HL-60/S4 (cell line): ENCODE measurements around the gene EHMT2.
"Not testable (repeated sequence)": the region's sequence is repeated elsewhere in the genome, so short reads cannot be mapped to it uniquely, and the experiment has no call there.

Experiments
- in situ Hi-C: fragments of 300-500 bp; cut with MboI; formaldehyde crosslinking; loops from 2 replicates; pipeline ENCODE4 v1.14.3; 2022; ENCODE audit warnings: low sequenced_read_pairs

EHMT2 gene

DNA sequence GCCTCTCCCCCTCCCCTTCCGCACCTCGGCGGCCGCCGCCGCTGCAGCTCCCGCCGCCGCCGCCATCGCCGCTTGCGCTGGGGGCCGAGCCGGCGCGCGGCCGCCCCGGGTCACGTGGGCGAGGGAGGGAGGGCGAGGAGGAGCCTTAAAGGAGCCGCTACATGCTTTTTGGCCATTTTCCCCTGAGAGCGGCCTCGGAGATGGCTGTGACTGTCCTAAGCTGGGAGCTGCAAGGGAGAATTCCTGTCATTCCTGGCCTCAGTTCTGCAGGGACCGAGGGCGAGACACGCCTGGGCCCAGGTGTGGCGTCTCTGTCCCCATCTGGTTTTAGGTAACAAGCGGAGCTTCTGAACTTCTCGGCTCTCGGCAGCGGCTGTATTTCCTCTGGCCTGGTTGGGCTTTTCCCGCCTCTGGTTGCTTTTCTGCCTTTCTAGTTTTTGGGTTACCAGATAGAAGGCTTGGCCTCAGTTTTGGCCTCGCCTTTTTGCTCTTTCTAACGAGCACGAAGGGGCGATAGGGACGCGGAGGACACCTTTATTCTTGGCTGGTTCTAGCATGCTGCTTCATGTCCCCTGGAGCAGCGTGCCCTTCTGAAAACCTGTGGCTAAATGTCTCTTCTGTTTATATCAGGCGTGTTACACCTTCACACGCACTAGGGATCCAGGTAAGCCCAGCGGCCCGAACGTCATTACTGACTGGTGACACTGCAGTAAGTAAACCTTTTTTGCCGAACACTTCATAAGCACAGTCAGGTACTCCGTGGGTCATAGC is at the start of gene EHMT2:
Gene EHMT2 (minus strand): TSS at position 87 of the 771 bp plus-strand sequence. CDS start 21 bp downstream, at position 66.
- in situ Hi-C loops: no loop called here

DNA sequence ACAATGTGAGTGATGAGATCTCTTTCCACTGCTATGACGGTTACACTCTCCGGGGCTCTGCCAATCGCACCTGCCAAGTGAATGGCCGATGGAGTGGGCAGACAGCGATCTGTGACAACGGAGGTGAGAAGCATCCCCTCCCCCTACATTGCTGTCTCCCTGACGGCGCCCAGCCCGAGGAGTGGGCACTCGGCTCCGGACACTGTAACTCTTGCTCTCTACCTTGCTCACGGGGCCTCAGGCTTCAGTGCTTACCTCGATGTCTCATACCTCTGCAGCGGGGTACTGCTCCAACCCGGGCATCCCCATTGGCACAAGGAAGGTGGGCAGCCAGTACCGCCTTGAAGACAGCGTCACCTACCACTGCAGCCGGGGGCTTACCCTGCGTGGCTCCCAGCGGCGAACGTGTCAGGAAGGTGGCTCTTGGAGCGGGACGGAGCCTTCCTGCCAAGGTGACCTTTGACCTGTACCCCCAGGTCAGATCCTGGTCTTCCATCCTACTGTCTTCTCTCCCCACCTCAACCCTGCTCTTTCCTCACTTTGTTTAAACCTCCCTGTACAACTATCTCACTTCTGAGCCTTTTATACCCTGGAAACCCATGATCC is 49.7 kb upstream of the EHMT2 start:
- in situ Hi-C loops: no loop called here

DNA sequence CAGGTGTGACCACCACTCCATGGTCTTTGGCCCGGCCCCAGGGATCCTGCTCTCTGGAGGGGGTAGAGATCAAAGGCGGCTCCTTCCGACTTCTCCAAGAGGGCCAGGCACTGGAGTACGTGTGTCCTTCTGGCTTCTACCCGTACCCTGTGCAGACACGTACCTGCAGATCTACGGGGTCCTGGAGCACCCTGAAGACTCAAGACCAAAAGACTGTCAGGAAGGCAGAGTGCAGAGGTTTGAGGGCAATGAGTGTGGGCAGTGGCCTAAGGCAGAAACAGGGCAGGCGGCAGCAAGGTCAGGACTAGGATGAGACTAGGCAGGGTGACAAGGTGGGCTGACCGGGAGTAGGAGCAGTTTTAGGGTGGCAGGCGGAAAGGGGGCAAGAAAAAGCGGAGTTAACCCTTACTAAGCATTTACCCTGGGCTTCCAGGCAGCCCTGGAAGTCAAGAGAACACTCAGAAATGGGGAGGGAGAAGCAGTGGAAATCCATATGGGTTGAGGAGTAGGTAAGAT is 48.9 kb upstream of the EHMT2 start:
- in situ Hi-C loops: no loop called here

DNA sequence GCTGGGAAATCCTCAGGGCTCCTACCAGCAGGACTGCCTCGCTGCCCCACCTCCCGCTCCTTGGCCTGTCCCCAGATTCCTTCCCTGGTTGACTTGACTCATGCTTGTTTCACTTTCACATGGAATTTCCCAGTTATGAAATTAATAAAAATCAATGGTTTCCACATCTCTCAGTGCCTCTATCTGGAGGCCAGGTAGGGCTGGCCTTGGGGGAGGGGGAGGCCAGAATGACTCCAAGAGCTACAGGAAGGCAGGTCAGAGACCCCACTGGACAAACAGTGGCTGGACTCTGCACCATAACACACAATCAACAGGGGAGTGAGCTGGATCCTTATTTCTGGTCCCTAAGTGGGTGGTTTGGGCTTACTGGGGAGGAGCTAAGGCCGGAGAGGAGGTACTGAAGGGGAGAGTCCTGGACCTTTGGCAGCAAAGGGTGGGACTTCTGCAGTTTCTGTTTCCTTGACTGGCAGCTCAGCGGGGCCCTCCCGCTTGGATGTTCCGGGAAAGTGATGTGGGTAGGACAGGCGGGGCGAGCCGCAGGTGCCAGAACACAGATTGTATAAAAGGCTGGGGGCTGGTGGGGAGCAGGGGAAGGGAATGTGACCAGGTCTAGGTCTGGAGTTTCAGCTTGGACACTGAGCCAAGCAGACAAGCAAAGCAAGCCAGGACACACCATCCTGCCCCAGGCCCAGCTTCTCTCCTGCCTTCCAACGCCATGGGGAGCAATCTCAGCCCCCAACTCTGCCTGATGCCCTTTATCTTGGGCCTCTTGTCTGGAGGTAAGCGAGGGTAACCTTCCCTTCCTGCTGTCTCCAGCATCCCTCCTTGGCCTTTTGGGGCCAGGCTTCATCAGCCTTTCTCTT is 48.2 kb upstream of the EHMT2 start, which contains the start of gene CFB:
Gene CFB (plus strand): TSS at position 589 of the 863 bp plus-strand sequence. CDS start 127 bp downstream, at position 716.
- in situ Hi-C loops: no loop called here

DNA sequence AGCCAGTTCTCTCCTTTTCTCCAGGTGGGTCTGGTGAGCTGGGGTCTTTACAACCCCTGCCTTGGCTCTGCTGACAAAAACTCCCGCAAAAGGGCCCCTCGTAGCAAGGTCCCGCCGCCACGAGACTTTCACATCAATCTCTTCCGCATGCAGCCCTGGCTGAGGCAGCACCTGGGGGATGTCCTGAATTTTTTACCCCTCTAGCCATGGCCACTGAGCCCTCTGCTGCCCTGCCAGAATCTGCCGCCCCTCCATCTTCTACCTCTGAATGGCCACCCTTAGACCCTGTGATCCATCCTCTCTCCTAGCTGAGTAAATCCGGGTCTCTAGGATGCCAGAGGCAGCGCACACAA is 47.6 kb upstream of the EHMT2 start:
- in situ Hi-C loops: no loop called here

DNA sequence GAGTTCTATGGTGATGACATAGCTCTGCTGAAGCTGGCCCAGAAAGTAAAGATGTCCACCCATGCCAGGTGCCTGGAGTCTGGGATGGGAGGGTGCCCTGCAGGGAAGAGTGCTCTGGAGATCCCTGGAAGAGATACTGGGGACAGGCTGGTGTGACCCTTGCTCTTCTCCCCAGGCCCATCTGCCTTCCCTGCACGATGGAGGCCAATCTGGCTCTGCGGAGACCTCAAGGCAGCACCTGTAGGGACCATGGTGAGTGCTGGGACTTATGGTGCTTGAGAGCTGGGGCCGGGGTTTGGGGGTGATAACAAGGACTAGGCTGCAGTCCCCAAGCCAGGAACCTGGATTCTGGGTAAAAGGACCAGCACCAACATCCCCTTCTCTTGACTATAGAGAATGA is 46.2 kb upstream of the EHMT2 start:
- in situ Hi-C loops: no loop called here

DNA sequence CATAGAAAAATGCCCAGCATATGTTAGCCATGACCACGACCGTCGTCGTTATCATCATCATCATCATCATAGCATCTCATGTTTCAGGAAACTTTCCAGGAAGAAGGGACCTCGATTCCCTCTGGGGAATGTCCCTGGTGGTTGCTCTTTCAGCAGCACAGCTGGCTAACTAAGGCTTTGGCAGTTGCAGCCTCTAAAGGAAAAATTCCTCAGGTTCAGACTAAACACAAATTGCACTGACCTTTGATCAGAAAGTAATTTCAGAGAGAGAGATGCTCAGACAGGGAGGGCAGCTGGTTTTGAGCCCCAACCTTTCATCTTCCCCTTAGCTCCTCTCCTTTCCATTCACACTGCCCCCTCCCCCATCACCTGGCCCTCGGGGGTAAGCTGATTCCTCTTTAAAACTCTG is 42.8 kb upstream of the EHMT2 start:
- in situ Hi-C loops: no loop called here

DNA sequence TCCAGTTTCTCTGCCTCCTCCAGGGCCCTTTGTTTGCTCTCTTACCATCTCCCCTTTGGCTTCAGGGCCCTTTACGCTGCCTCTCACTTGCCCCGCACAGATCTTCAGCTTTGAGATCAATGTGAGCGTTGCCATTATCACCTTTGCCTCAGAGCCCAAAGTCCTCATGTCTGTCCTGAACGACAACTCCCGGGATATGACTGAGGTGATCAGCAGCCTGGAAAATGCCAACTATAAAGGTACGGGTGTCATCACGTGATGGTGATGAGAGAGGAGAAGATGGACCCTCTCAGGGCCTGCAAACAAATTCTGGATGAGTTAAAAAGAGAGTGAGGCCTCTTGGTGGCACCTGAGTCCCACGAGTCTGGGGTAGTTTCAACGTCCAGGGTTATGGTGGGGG is 38.3 kb upstream of the EHMT2 start:
- in situ Hi-C loops: no loop called here

DNA sequence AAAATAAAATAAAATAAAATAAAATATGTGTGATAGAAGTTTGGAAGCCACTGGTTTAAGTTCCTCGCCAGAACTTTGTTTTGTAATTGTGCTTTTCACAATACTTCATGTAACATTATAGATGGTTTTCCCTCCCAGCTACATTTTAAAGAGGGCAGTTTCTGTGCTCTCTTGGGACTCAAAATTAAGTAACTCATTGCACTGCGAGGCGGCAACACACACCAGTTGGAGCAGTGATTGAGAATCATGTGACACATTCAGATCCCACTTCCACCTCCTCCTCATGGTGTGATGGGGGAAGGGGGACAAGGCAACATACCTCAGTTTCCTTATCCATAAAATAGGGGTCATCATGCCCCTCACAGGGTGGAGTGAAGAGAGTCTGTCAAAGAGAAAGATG is 37.5 kb upstream of the EHMT2 start:
- in situ Hi-C loops: no loop called here

DNA sequence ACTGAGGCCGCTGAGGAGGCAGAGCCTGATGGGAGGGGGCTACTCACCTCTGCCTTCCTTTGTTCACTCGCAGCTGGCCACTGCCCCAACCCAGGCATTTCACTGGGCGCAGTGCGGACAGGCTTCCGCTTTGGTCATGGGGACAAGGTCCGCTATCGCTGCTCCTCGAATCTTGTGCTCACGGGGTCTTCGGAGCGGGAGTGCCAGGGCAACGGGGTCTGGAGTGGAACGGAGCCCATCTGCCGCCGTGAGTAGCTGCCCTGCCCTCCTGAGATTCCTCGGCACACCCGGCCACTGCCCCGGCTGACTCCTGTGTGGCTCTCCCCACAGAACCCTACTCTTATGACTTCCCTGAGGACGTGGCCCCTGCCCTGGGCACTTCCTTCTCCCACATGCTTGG is 36.0 kb upstream of the EHMT2 start:
- in situ Hi-C loops: no loop called here

DNA sequence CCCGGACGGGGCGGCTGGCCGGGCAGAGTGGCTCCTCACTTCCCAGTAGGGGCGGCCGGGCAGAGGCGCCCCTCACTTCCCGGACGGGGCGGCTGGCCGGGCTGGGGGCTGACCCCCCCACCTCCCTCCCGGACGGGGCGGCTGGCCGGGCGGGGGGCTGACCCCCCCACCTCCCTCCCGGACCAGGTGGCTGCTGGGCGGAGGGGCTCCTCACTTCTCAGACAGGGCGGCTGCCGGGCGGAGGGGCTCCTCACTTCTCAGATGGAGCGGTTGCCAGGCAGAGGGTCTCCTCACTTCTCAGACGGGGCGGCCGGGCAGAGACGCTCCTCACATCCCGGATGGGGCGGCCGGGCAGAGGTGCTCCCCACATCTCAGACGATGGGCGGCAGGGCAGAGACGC is 34.6 kb upstream of the EHMT2 start:
- in situ Hi-C loops: not testable (repeated sequence)

DNA sequence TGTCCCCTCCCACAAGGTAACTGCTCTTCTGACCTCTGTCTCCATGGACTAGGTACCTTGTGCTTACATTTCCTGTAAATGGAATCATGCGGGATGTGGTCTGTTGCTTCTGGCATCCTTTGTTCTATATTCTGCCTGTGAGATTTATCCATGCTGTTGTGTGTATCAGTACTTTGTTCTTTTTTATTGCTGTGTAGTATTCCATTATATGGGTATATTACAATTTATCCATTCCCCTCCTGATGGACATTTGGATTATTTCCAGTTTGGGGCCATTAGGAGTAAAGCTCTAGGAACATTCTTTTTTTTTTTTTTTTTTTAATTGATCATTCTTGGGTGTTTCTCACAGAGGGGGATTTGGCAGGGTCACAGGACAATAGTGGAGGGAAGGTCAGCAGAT is 33.5 kb upstream of the EHMT2 start:
- in situ Hi-C loops: no loop called here

DNA sequence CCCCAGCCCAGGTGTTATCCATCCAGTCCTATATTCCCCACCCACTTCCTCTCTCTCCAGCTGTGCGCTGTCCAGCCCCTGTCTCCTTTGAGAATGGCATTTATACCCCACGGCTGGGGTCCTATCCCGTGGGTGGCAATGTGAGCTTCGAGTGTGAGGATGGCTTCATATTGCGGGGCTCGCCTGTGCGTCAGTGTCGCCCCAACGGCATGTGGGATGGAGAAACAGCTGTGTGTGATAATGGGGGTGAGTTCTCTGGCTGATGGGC is 31.1 kb upstream of the EHMT2 start:
- in situ Hi-C loops: no loop called here

DNA sequence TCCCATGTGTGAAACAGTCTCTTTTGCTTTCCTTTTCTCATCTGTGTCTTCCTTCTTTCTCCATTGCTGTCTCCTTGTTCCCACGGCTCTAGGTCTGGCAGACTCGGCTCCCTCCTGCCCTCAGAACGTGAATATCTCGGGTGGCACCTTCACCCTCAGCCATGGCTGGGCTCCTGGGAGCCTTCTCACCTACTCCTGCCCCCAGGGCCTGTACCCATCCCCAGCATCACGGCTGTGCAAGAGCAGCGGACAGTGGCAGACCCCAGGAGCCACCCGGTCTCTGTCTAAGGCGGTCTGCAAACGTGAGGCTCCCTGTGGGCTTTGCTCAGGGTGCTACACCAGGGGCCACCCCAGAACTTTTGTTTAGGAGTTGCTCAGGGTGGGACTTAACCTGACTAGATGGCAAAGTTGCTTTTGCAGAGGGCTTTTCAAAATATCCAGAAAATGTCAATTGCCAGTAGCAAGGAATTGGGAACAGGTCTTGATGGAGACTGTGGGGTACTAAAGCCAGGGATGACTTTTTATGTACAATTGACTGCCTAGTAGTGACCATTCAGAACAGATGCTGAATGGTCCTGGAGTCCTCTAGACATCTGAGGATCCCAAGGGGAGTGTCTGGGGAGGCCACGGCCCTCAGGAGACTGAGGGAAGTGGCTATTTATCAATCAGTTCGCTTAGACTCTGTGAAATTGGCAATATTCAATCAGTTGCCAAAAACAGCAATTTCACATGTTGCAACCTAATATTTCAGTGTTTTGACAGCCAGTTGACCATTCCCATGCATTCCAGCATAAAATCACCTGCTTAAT is 30.6 kb upstream of the EHMT2 start:
- in situ Hi-C loops: no loop called here

DNA sequence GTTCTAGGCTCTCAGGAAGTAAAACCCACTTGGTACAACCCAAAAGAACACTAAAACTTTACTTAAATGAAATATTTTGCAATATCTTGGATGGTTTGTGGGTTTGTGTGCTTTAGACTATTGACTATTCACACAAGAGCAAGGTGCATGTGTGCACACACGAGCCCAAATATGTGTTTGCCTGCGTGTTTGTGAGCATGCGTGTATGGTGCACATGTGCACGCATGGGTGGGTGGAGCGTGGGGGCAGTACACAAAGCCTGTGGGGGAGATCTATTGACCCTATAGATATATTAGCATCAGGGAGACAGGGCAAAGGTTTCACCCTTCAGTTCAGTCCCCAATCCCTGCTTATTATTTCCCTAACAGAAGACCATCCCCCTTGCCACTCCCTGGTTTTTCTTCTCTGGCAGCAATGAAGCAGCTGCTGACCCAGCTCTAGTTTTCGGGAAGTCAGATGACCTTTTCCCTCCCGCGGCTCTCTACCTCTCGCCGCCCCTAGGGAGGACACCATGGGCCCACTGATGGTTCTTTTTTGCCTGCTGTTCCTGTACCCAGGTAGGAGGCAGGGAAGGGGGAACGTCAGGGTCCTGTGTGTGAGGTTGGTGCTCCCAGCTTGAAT is 29.9 kb upstream of the EHMT2 start, which contains the start of gene C2:
Gene C2 (plus strand): TSS at position 476 of the 621 bp plus-strand sequence. CDS start 36 bp downstream, at position 512.
- in situ Hi-C loops: no loop called here

DNA sequence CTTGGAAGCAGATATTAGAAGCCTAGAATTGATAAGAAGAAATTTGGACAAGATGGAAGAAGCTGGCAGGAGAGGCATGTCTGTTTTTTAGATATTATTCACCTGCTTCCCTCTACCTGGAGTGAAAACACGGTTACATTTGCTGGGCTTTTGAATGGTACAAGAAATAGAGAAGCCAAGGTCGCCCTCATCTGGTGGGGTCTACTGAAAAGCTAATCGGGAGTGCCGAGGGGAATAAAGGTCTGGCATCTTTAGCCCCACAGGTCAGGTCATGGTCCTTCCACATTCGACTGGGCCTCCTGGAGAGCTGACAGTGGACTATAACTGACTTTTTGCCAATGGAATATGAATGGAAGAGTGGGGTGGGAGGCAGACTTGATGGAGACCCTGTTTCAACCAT is 25.4 kb upstream of the EHMT2 start:
- in situ Hi-C loops: no loop called here

DNA sequence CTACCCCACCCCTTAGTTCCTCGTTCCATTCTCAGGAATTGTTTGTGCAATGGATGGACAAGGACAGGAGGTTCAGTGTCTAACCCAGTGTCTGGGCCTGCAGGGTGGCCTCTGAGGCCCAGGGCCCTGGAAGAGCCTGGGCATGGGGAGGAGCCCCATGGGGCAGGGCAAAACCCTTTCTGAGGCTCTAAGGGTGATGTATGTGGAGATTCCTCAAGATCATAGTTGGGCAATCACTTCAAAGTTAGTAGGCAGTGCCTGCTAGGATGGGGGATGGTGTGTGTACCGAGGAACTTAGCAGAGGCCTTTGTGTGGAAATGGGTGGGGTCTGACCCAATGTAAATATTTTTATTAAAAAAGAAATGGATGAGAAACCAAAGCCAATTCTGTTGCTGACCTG is 23.3 kb upstream of the EHMT2 start:
- in situ Hi-C loops: no loop called here

DNA sequence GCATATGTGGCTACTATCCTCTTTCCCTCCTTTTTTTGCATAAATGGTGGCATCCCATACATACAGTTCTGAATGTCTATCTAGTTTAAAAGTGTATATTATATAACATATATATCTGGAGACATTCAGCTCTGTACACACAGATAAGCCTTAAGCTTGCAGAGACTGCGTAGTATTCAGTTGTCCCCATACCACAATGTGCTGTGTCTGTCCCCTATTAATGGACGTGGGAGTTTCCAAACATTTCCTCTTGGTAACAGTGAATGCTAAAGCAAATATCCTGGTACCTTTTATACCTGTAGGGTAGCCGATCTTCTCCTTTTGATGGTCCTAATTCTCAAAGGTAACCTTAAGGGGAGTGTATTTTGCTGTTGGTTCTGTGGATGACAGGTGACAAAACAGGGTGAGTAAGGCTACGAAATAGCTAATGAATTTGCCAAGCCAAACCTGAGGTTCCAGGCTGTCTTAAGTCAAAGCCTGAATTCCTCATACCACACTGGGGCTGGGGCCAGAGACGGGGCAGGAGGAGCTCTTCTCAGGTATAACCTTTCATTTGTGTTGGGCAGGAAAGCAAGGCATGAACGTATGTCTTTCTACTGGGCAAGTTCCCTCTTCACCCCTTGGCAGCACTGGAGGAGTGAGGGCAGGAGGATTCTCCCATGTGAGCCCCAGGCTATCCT is 22.3 kb upstream of the EHMT2 start:
- in situ Hi-C loops: no loop called here

DNA sequence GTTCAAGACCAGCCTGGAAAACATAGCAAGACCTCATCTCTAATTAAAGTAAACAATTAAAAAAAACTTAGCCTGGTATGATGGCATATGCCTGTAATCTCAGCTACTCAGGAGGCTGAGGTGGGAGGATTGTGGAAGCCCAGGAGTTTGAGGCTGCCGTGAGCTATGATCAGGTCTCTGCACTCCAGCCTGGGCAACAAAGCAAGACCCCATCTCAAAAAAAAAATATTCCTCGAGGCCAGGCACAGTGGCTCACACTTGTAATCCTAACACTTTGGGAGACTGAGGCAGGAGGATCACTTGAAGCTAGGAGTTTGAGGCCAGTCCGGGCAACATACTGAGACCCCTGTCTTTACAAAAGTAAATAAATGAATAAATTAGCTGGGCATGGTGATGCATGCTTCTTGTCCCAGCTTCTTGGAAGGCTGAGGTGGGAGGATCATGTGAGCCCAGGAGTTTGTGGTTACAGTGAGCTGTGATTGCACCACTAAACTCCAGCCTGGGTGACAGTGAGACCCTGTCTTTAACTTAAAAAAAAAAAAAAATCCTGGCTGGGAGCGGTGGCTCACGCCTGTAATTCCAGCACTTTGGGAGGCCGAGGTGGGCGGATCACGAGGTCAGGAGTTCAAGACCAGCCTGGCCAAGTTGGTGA is 20.7 kb upstream of the EHMT2 start:
- in situ Hi-C loops: no loop called here
